NCI-H187 (cell line): ENCODE measurements around the gene MAML3.

ENCODE experiments used
- DNase-seq, 2 experiments: peaks; one replicate each; lab custom pipeline; 2025; lab: John Stamatoyannopoulos, UW

MAML3 gene

DNA sequence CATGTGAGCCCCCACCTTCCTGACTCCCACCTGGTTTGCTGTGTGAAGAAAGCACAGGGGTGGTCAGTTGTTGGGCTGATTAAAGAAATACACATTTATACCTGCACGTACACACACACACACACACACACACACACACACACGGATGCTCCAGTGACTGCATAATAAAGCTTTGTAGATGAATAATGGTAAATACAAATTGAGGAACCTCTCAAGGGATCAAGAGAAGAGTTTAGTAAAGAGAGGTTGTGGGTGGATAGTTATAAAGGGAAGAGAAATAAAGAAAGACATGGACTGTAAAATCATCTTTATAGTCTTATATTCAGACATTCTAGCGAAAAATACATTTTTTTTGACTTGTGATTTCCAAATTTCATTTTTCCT is 344.2 kb downstream of the MAML3 start:
- DNase-seq = no peak

- DNase-seq = no peak
Measured at GRCh38 chr4:139808808-139809756, 344.9 kb downstream of the MAML3 start.

GRCh38 chr4:139808381-139808807 is 345.6 kb downstream of the MAML3 start:
- no peak for DNase-seq

DNA sequence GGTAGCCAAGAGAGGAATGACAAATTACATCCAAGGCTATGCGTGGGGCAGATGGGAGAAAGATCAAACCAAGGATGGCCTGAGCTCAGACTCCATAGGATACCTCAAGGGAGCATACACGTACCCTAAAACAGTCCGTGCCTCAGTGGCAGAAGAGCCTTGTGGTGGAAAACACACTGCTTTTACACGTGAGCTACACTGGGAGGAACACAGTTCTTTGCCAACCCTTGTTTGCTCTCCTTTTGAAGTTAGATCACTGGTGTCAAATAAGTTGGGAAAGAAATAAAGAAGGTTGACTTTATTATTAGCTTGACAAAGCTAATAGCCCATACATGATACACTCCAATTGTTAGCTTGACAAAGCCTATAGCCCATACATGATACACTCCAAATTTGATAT is 346.5 kb downstream of the MAML3 start:
- DNase-seq = no peak

DNA sequence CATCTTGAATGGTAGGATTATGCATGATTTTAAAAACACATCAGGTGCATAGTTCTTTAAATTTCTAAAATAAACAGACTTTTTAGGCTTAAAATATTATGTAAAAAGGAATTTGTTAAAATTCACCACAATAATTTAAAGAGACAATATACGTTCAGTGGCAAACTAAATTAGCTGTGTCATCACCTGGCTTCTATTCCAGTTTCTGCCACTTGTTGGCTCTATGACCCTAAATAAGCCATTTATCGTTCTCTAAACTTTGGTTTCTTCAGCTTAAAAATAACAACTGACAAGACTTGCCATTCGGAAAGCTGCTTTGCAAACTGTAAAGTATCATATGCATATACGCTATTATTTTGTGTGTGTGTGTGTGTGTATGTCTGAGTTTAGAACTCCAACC is 347.1 kb downstream of the MAML3 start:
- no peak for DNase-seq

DNA sequence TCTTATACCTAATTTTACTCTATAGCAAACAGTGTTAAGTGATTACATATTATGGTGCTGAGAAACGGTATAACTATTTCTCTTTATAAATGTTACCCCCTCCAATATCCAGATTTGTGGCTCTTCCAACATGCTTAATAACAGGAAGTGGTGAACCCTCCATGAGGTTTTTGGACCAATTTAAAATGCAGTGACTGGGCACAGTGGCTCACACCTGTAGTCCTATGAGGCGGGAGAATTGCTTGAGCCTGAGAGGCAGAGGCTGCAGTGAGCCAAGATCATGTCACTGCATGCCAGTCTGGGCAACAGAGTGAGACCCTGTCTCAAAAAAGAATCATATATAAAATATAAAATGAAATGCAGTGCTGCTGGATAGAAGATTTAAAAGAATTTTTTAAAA is 351.1 kb downstream of the MAML3 start:
- DNase-seq = no peak

GRCh38 chr4:139802488-139802887 is 351.5 kb downstream of the MAML3 start:
- no peak for DNase-seq

- no peak for DNase-seq
Measured at GRCh38 chr4:139801895-139802294, 352.1 kb downstream of the MAML3 start.

DNA sequence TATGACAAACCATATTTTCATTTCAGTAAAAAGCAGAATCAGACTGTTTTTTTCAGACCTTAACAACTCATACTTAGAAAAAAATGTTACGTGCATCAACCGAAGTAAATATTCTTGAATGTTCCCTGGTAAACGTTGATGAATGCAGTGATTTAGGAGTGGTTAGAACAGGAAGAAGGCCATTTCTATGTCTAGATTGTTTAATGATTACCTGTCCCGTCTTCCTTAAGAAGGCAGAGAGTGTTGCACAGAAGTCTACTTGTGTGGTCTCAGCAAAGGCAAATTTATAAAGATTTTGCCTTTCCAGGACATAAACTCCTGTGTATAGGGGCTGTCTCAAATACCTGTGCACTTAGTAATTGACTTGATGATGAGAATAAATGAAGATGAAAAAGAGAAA is 353.9 kb downstream of the MAML3 start:
- no peak for DNase-seq

- no peak for DNase-seq
Measured at GRCh38 chr4:139799615-139800014, 354.4 kb downstream of the MAML3 start.

DNA sequence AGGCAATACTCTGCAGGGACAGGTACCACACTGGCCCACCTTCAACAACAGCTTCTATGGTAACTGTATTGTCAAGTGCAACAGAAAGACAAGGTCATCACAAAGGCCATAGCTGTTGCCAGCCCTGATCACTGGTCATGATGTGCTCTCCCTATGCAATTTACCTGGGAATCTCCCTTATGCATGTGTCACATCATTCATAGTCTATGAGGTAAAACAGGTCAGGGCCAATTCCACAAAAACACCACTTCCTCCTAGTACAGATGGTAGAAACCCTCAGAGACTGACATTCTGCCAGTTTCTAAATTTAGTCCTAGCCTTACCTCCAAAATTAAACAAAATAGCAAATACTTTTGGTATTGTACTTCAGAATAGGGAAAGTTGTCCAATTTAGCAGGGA is 355.5 kb downstream of the MAML3 start:
- no peak for DNase-seq

DNA sequence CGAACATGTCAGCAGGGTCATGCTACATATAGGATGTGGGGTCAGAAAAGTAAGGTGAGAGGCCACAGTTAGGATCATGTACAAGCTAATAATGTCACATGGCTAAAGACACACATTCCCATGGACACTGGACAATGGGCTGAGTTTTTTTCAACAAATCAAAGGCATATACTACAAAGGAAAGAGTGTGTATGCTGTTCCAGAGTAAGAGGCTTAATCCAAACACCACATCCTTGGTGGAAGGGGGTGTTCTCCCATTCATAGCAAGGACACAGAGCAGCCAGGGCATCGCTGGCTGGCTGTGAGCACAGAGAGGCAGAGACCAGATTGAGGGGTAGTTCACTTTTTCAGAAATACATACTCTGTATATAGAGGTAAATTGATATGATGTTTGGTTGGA is 356.7 kb downstream of the MAML3 start:
- no peak for DNase-seq

DNA sequence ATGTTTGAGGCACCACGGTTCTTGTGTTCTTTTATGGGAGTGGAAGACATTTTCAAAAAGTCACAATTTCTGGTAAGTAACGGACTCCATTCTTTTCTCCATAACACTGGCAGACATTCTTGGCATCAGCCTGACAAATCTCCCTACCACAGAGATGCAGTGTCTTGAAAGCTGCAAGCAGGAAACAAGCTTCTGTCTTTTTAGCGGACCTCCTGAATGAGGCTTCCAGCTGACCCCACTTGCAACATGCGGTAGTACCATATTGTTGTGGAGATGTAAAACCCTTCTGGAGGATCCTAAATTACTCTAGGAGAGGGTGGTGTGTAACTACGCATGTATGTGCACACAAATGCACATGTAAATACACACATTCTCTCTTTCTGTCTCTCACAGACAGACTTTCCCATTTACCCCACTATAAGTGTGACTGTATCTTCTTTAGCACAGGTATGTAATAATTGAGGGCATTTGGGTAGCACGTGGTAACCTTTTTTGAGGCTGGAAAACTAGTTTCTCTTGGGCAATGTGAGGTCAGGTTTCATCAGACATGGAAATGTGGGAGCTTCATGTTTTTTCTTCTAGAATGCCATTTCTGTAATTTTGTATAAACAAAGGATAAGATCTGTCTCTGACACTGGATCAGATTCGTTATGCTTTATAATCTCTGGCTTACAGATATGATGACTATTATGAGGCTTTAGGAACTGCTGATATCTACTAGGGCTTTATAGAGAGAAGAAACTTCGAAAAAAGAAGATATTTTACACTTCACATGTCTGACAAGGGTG is 358.3 kb downstream of the MAML3 start:
- DNase-seq = no peak

- no peak for DNase-seq
Measured at GRCh38 chr4:139794158-139794954, 359.6 kb downstream of the MAML3 start.

DNA sequence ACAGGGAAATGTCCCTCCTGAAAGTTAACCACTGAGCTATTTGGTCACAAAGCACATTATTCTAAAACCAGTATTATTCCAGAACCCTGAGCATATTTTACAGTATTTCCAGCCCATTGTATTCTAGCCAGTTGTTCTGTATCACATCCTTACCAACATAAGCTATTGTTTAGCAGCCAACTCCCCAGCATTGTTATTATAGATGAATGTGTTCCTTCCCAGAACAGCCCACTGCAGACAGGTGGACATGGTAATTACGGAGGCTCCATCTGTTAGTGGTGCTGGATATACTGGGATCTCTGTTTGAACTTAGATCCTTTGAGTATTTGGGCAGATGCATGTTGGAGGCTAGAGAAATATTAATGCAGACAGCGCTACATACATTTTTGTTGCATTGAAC is 362.3 kb downstream of the MAML3 start:
- DNase-seq = no peak

- no peak for DNase-seq
Measured at GRCh38 chr4:139790291-139790690, 363.7 kb downstream of the MAML3 start.

DNA sequence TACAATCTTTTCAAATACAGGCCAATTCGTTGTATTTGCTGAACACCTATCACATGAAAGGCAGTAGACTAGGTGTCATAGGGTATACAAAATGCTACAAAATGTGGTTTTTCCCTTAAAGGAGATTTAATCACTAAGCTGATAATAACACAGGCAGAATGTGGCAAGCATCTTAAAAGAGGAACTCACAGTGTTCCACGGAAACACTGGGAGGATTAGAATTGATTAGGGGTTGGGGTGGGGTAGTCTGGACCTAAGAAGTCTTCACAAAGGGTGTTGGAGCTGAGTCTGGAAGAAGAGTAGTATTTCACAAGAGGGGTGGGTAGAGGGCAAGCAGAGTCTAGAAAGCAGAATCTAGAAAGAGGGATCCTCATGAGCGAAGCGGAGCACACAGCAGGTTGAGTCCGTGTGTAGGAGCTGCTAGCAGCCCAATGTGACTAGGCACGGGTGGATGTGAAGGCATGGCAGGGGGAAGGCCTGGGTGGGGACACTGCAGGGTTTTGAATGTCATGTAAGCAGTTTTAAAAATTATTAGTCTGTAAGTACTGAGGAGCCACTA is 364.8 kb downstream of the MAML3 start:
- DNase-seq = no peak

DNA sequence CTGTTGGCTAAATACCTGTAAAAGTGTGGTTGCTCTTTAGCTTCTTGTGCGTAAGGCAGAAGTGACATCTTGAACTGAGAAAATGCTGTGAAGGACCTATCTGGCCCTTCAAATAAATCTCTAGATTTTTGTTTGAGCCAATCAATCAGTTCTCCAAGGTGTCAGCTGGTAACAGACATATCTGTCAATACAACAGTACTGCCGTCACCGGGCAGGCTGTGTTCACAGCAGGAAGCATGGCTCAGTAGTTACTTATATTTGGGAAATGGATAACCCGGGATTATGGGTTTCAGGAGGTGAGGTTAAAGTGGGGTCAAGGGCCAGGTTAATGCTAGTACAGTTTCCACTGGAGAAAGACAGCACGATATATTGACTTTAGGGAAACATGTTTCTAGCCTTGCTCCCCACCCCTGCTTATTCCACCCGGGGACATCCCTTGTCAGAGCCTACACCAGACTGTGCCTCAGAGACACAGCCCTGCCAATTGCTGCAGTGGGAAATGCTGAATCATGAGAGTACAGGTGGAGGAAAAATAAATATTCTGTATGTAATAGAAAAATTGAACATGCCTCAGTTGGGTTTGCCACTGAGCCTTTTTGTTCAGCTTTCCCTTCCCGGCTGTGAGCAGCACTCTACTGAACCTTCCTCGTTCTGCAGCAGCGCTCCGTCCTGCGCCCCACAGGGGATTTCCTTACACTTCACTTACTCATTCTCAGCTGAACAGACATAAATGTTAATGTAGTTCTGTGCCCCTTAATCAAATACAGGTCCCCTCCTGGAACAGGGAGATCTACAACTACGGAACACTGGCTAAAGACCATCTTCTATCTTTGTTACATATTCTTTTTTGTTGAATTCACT is 367.3 kb downstream of the MAML3 start:
- DNase-seq = no peak

DNA sequence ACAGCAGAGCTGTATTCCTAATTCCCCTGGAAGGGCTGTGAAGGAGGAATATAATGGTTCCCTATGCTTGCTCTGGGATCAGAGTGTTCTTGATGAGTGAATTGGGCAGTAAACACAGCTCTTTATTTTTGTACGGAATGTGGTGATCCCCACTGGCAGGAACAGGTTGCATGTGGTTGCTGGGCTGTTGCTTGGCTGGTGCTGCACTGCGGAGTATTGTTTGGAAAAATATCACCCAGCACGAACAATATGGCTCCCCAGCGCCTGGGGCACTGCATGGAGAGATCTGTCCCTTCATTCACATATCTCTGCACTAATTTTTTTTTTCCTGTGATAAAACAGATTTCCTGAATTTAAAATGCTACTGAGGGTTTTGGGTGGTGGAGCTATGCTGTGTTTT is 368.6 kb downstream of the MAML3 start:
- no peak for DNase-seq

- DNase-seq = no peak
Measured at GRCh38 chr4:139783741-139784484, 370.1 kb downstream of the MAML3 start.
